GM18519 (cell line): ENCODE data around the gene JADE3.
"Not testable (repeated sequence)": the region's sequence is repeated elsewhere in the genome, so short reads cannot be mapped to it uniquely, and the experiment has no call there.

Experiments
- ATAC-seq: cut with Tn5 transposase; IDR thresholded peaks from one replicate; pipeline ENCODE4 v1.9.1; 2021; ENCODE audit warnings: mild to moderate bottlenecking, moderate library complexity; ENCODE audit not compliant: unreplicated experiment, low FRiP score

JADE3 gene

GRCh38 chrX:46929439-46930261 lies 17.4 kb downstream of the JADE3 start:
- ATAC-seq: no peak

GRCh38 chrX:46935295-46935694 lies 23.1 kb downstream of the JADE3 start:
- ATAC-seq: no peak

- ATAC-seq: no peak
Observed at GRCh38 chrX:46938589-46938988, 26.4 kb downstream of the JADE3 start.

- no peak for ATAC-seq
Observed at GRCh38 chrX:46941341-46941740, 29.1 kb downstream of the JADE3 start.

- no peak for ATAC-seq
Observed at GRCh38 chrX:46953137-46953527, 40.9 kb downstream of the JADE3 start.

GRCh38 chrX:46953597-46953996 lies 41.4 kb downstream of the JADE3 start:
- no peak for ATAC-seq

- ATAC-seq: no peak
Observed at GRCh38 chrX:46954716-46955115, 42.5 kb downstream of the JADE3 start.

- ATAC-seq: not testable (repeated sequence)
Observed at GRCh38 chrX:46956589-46956988, 44.4 kb downstream of the JADE3 start.

- ATAC-seq: no peak
Observed at GRCh38 chrX:46957297-46957696, 45.1 kb downstream of the JADE3 start.

GRCh38 chrX:46959101-46959500 lies 46.9 kb downstream of the JADE3 start:
- no peak for ATAC-seq

GRCh38 chrX:46959985-46960700 lies 47.9 kb downstream of the JADE3 start:
- no peak for ATAC-seq

GRCh38 chrX:46961097-46961496 lies 48.9 kb downstream of the JADE3 start:
- no peak for ATAC-seq

- no peak for ATAC-seq
Observed at GRCh38 chrX:46961574-46962283, 49.5 kb downstream of the JADE3 start.

GRCh38 chrX:46965125-46965758 lies 53.0 kb downstream of the JADE3 start:
- ATAC-seq: no peak

GRCh38 chrX:46967547-46967946 lies 55.3 kb downstream of the JADE3 start:
- peak; percentile 71 for ATAC-seq

GRCh38 chrX:46977046-46977445 lies 64.8 kb downstream of the JADE3 start:
- not testable (repeated sequence) for ATAC-seq

- no peak for ATAC-seq
Observed at GRCh38 chrX:46978341-46979291, 66.4 kb downstream of the JADE3 start.

- ATAC-seq: no peak
Observed at GRCh38 chrX:46984705-46985104, 72.5 kb downstream of the JADE3 start.

- no peak for ATAC-seq
Observed at GRCh38 chrX:46989548-46989947, 77.3 kb downstream of the JADE3 start.

GRCh38 chrX:46991664-46992063 lies 79.4 kb downstream of the JADE3 start:
- ATAC-seq: no peak
